K562 (cell line): ENCODE results near the gene ADAP1. TPM values are rescaled to one million over a fixed set of nuclear protein-coding genes. Genes with fewer than 3 reads are reported as not detected.

Experiments
- CBX3 ChIP-seq, 2 experiments: IDR thresholded peaks; 1 replicate in 1 of 2; 2 replicates in 1 of 2; pipeline ENCODE4 v1.6.1; 2012; ENCODE audit warnings: inconsistent platforms in 2 of 2, low read length in 2 of 2, borderline replicate concordance in 1 of 2, control low read depth in 1 of 2
- FIP1L1 ChIP-seq: fragments of 200-400 bp; formaldehyde crosslinking; IDR thresholded peaks from 2 replicates; pipeline ENCODE4 v1.6.1; 2018; ENCODE audit warnings: mild to moderate bottlenecking, low read depth, low read length; ENCODE audit not compliant: poor library complexity, severe bottlenecking
- SAP30 ChIP-seq: fragments of 200-600 bp; sonication (generic); IDR thresholded peaks from 2 replicates; pipeline ENCODE4 v1.6.1; 2012; ENCODE audit warnings: borderline replicate concordance, low read depth, mild to moderate bottlenecking, moderate library complexity, low read length, control low read depth, inconsistent platforms; ENCODE audit not compliant: insufficient read depth, poor library complexity, severe bottlenecking
- ZBTB40 ChIP-seq, 2 experiments: fragments of 450-650 bp in 1 of 2; sonication (generic) in 1 of 2; formaldehyde crosslinking in 1 of 2; IDR thresholded peaks; 2 replicates each; pipeline versions ENCODE4 v1.7.1 to v1.9.0; 2016 to 2022; ENCODE audit warnings: inconsistent platforms in 1 of 2, mild to moderate bottlenecking in 1 of 2, missing genetic modification reagents in 1 of 2
- polyA plus RNA-seq, 8 experiments: library from polyadenylated mRNA; depleted of rRNA in 4 of 8; stranded (reverse) in 5 of 8; unstranded in 3 of 8; fragments of >200 nt; fragmentation: Nextera tagmentation in 2 of 8; fragmentation: Illumina TruSeq in 1 of 8; extraction: Ambion mirVana in 2 of 8; extraction: Trizol in 1 of 8; gene quantifications; 2 replicates each; pipeline versions ENCODE4 v1.2.1 to v1.2.3, GENCODE V29; 2011 to 2014; ENCODE audit warnings: inconsistent platforms in 1 of 8, missing spikeins in 1 of 8
- total RNA-seq, 7 experiments: library from RNA; depleted of rRNA in 6 of 7; stranded (reverse); fragments of >200 nt in 6 of 7; fragmentation: Illumina TruSeq in 2 of 7; extraction: Trizol in 2 of 7; gene quantifications; 2 replicates each; pipeline versions ENCODE4 v1.2.1 to v1.2.3, GENCODE V29; 2011 to 2021; ENCODE audit warnings: low replicate concordance in 1 of 7

ADAP1 gene
- total and polyA plus RNA-seq, 9 of the 15 experiments (the other 6 are each of a cell fraction or from before 2014, with no cell fraction given), result 0.27 to 1.4 (median 0.52) TPM; not detected in 3

GRCh38 chr7:876077-876971 is 78.2 kb downstream of the ADAP1 start, which contains the start of gene GET4 (continued):
- no peak for TF ChIP-seq ZBTB40 (IDR thresholded peaks at IDR 0.05)
- TF ChIP-seq ZBTB40 (CRISPR knock-in tag; IDR thresholded peaks at IDR 0.05), result peak; percentile 59; the same call in 1 of the 2 replicates
- peak in 1 of 2 experiments; percentile 19; a peak in 1 of 3 replicates for TF ChIP-seq CBX3 (IDR thresholded peaks at IDR 0.05; ENCODE audit: borderline replicate concordance in 1 of 2, low read length in 2 of 2)
- peak; percentile 33 for TF ChIP-seq SAP30
- TF ChIP-seq FIP1L1, result peak; percentile 71
